GM12891 (cell line): ENCODE results near the gene PDHX.

Experiments used
- POLR2A ChIP-seq: IDR thresholded peaks from 2 replicates; pipeline ENCODE4 v1.6.1; 2011; ENCODE audit warnings: low read depth, low read length, control low read depth
- POLR2AphosphoS5 ChIP-seq: IDR thresholded peaks from 2 replicates; pipeline ENCODE4 v1.6.1; 2011; ENCODE audit warnings: low read depth, low read length, control low read depth
- SPI1 ChIP-seq: IDR thresholded peaks from 2 replicates; pipeline ENCODE4 v1.6.1; 2011; ENCODE audit warnings: low read depth, low read length, control low read depth

- TF ChIP-seq POLR2A: no peak
- no peak for TF ChIP-seq POLR2AphosphoS5
- no peak for TF ChIP-seq SPI1
Measured at GRCh38 chr11:34904421-34904955, 11.9 kb upstream of the PDHX start.
